Neural crest cell (in vitro differentiated cells): ENCODE results near the gene HIKESHI. TPM values are rescaled to one million over a fixed set of nuclear protein-coding genes. Genes with fewer than 3 reads are reported as not detected.
A peak's percentile ranks its signal among the peaks of the same experiment; 100 is the strongest.

ENCODE experiments used
- DNase-seq: peaks from one replicate; pipeline ENCODE4 v3.0.0; 2021; ENCODE audit warnings: low read depth, mixed read lengths, low spot score
- H3K27ac Mint-ChIP-seq: one replicate; pipeline ENCODE4 v1.8.0; 2021; ENCODE audit warnings: mild to moderate bottlenecking, mixed read lengths; ENCODE audit not compliant: unreplicated experiment
- H3K27me3 Mint-ChIP-seq: 2 replicates; pipeline ENCODE4 v1.8.0; 2021; ENCODE audit warnings: low read depth, mild to moderate bottlenecking, mixed read lengths
- H3K36me3 Mint-ChIP-seq: 2 replicates; pipeline ENCODE4 v1.8.0; 2021; ENCODE audit warnings: low read depth, mild to moderate bottlenecking, mixed read lengths
- H3K4me1 Mint-ChIP-seq: 2 replicates; pipeline ENCODE4 v1.8.0; 2021; ENCODE audit warnings: mixed read lengths
- H3K4me3 Mint-ChIP-seq: one replicate; pipeline ENCODE4 v1.8.0; 2021; ENCODE audit warnings: mild to moderate bottlenecking, mixed read lengths
- H3K9me3 Mint-ChIP-seq: 2 replicates; pipeline ENCODE4 v1.8.0; 2021; ENCODE audit warnings: mixed read lengths
- total RNA-seq: library from RNA; stranded (reverse); gene quantifications from 2 replicates; pipeline ENCODE4 v1.2.1, GENCODE V29; 2021
- TF ChIP-seq, protein P1 (sequence below): fragments of 200-600 bp; sonication (generic); conservative IDR thresholded peaks from 2 replicates; pipeline ENCODE4 v1.5.0; 2021; ENCODE audit warnings: antibody characterized with exemption, mild to moderate bottlenecking

The HIKESHI gene
- total RNA-seq, 1 donor from 2014 or later: 56.7 TPM

DNA sequence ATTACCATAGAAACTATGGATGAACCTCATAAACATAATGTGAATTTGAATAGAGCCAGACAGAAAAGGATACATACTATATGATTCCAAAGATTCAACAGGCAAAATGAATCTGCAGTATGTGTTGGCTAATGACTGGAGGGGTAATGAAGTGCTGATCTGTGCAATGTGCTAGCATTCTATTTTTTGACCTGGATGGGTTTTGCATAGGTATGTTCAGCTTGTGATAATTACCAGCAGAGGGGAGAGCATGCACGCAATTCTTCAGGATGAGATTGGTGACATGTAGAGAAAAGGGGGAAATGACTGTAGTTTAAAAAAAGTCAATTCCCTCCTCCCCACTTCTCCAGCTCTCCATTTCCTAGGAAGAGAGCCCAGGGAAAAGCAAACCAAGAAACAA lies 72.0 kb downstream of the HIKESHI start:
- DNase-seq: no peak
- Mint-ChIP-seq H3K4me1 (peaks cover 33% of the 10 kb centered on the region), H3K36me3 (peaks cover 10% of the 10 kb centered on the region), H3K4me3 (peak overlapping the region; percentile 73), H3K27ac (no peak overlapping the region), H3K9me3 (peaks cover 19% of the 10 kb centered on the region), H3K27me3 (no peaks in the 10 kb centered on the region)
- TF ChIP-seq, protein P1, sequence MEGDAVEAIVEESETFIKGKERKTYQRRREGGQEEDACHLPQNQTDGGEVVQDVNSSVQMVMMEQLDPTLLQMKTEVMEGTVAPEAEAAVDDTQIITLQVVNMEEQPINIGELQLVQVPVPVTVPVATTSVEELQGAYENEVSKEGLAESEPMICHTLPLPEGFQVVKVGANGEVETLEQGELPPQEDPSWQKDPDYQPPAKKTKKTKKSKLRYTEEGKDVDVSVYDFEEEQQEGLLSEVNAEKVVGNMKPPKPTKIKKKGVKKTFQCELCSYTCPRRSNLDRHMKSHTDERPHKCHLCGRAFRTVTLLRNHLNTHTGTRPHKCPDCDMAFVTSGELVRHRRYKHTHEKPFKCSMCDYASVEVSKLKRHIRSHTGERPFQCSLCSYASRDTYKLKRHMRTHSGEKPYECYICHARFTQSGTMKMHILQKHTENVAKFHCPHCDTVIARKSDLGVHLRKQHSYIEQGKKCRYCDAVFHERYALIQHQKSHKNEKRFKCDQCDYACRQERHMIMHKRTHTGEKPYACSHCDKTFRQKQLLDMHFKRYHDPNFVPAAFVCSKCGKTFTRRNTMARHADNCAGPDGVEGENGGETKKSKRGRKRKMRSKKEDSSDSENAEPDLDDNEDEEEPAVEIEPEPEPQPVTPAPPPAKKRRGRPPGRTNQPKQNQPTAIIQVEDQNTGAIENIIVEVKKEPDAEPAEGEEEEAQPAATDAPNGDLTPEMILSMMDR: no peak

DNA sequence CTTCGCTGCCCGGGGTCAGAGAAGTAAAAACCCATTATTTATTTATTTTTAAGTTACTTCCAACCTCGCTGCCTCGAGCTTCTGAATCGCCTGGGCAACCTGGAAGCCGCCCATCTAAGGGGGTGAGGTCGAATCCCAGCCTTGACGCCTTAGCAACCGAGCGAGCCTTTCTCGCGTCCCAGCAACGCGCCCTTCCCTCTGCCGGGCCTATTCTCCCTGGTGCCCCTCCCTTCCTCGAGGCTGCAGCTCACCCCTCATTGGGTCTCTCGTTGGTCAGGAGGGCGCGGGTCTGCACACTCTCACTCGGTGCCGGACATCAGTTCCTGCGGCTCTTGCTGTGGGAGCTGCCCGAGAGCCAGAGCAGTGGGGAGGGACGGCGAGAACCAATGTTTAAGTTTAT lies 72.5 kb downstream of the HIKESHI start, which contains the start of gene CCDC81:
CCDC81 (plus strand) TSS at position 302 of the 400 bp plus-strand sequence. CDS start 277 bp downstream, outside the sequence.
- TF ChIP-seq, protein P1: no peak
- H3K9me3 Mint-ChIP-seq: peaks cover 17% of the 10 kb centered on the region
- H3K36me3 Mint-ChIP-seq: peaks cover 10% of the 10 kb centered on the region
- no peak within 1 kb of the TSS for H3K27ac Mint-ChIP-seq
- no peaks in the 10 kb centered on the region for H3K27me3 Mint-ChIP-seq
- DNase-seq: peak; percentile 50
- peaks cover 29% of the 10 kb centered on the region for H3K4me1 Mint-ChIP-seq
- H3K4me3 Mint-ChIP-seq: peak within 1 kb of the TSS; percentile 73

DNA sequence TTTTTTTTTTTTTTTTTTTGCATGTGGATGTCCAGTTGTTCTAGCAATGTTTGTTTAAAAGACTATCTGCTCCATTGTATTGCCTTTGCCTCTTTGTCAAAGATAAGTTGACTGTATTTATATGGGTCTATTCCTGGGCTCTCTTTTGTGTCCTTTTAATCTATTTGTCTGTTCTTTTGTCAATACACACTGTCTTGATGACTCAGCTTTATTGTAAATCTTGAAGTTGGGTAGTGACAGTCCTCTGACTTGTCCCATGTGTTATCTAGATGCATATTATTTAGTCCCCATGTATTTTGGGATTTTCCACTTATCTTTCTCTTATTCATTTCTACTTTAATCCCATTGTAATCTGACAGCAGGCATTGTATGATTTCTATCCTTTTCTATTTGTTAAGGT lies 75.9 kb downstream of the HIKESHI start:
- H3K27me3 Mint-ChIP-seq: no peaks in the 10 kb centered on the region
- DNase-seq: no peak
- peaks cover 10% of the 10 kb centered on the region for H3K9me3 Mint-ChIP-seq
- H3K4me1 Mint-ChIP-seq: peaks cover 16% of the 10 kb centered on the region
- peaks cover 8% of the 10 kb centered on the region for H3K36me3 Mint-ChIP-seq
- TF ChIP-seq, protein P1: no peak
- H3K27ac Mint-ChIP-seq: no peak overlapping the region
- H3K4me3 Mint-ChIP-seq: no peak overlapping the region

DNA sequence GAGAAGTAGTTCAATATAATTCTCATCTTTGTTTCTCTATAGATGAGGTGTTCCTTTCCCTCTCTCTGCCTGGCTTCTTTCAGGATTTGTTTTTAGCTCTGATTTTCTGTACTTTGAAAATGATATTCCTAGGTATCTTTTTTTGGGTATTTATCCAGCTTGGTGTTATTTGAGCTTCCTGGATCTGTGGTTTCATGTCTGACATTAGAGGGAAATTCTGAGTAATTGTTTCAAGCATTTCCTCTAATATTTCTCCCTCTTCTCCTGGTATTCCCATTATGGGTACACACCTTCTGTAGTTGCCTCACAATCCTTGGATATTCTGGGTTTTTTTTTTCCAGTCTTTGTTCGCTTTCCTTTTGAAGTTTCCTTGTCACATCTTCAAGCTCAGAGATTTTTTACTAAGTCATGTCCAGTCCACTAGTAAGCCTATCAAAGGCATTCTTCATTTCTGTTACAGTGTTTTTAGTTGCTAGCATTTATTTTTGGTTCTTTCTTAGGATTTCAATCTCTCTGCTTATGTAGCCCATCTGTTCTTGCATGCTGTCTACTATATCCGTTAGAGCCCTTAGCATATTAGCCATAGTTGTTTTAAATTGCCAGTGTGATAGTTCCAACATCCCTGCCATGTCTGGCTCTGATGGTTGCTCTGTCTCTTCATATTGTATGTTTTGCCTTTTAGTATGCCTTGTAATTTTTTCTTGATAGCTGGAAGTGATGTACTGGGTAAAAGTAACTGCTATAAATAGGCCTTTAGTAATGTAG lies 78.4 kb downstream of the HIKESHI start:
- Mint-ChIP-seq H3K4me1 (no peaks in the 10 kb centered on the region), H3K9me3 (peaks cover 10% of the 10 kb centered on the region), H3K36me3 (peaks cover 8% of the 10 kb centered on the region), H3K27me3 (no peaks in the 10 kb centered on the region), H3K27ac (no peak overlapping the region), H3K4me3 (no peak overlapping the region)
- no peak for DNase-seq
- TF ChIP-seq, protein P1: no peak

DNA sequence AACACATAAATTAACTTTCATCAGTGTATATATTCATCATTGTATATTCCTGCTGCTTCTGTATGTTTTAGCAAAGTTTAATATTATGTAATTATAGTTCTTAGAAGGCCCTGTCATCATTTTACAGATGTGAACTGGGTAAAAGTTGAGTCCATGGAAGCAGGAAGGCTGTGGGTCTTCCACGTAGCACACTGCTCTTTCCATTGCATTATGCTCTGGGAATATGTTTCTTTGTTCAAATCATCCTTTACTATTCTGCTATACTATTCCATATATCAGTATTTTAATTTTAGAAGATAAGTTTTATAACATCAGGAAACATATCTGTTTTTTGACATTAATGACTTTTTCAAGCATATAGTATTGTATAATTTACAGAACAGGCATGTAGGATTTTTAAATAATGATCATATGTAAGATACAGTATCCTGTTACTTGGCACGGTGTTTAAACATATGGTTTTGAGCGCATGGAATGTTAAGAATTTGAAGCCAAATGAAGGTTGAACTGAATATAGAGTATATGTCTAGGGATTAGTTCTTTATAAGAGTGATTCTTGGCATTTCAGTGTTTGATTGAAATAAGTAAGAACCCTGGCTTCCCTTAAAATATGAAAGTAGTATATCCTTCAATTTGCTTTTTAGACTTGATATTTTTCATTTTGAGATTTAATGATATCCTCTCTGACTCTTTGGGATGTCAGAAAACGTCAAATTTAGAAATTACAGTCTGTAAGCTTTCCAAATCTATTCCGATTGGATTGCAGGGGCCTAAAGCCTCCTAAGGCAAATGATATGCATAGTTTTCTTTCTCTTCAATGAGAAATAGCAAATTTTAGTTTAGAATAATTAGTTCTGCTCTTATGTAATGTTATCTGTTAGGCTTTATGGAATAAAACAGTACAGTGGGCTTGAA lies 81.3 kb downstream of the HIKESHI start:
- Mint-ChIP-seq H3K4me1 (no peaks in the 10 kb centered on the region), H3K4me3 (no peak overlapping the region), H3K36me3 (no peaks in the 10 kb centered on the region), H3K27ac (no peak overlapping the region), H3K9me3 (peaks cover under 1% of the 10 kb centered on the region), H3K27me3 (no peaks in the 10 kb centered on the region)
- no peak for DNase-seq
- TF ChIP-seq, protein P1: no peak
